ENCODE data around the gene GRAMD1A. TPM values are rescaled to one million over a fixed set of nuclear protein-coding genes. Genes with fewer than 3 reads are reported as not detected.

GRAMD1A gene
- total RNA-seq, 1 experiment from 2014 or later: 45.2 TPM

DNA sequence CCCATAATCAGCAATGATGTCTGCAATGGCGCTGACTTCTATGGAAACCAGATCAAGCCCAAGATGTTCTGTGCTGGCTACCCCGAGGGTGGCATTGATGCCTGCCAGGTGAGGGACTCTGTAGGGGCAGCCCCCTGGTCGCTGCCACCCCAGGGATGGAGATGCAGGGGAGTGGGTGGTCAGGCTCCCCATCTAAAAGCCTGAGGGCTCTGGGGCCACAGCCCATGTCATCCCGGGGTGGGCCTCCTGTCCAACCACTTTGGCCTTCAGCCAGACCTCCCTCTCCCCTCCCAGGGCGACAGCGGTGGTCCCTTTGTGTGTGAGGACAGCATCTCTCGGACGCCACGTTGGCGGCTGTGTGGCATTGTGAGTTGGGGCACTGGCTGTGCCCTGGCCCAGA, 65.5 kb downstream of the GRAMD1A start:
- H3K9me3 ChIP-seq (ENCODE audit: low read length): no peaks in the 10 kb centered on the region
- H3K27ac ChIP-seq (ENCODE audit: low read length): no peak overlapping the region
- no peaks in the 10 kb centered on the region for H3K27me3 ChIP-seq (ENCODE audit: low read length)
- no peaks in the 10 kb centered on the region for H3K79me2 ChIP-seq (ENCODE audit: low read length)
- no peak overlapping the region for H2AFZ ChIP-seq (ENCODE audit: low read length)
- H4K20me1 ChIP-seq (ENCODE audit: insufficient read depth, low read depth, low read length): no peaks in the 10 kb centered on the region
- no peak overlapping the region for H3K4me2 ChIP-seq (ENCODE audit: low read depth, low read length, poor library complexity, severe bottlenecking)
- H3K36me3 ChIP-seq (ENCODE audit: insufficient read depth, low read length): no peaks in the 10 kb centered on the region
- H3K4me1 ChIP-seq (ENCODE audit: low read length): peaks cover 32% of the 10 kb centered on the region
- H3K9me2 ChIP-seq (replicated peaks; ENCODE audit: insufficient read depth, low read length): no peaks in the 10 kb centered on the region
- DNase-seq: no peak
- no peak overlapping the region for H3K4me3 ChIP-seq (ENCODE audit: low read length)
- H3K9ac ChIP-seq (ENCODE audit: low read length): no peak overlapping the region

DNA sequence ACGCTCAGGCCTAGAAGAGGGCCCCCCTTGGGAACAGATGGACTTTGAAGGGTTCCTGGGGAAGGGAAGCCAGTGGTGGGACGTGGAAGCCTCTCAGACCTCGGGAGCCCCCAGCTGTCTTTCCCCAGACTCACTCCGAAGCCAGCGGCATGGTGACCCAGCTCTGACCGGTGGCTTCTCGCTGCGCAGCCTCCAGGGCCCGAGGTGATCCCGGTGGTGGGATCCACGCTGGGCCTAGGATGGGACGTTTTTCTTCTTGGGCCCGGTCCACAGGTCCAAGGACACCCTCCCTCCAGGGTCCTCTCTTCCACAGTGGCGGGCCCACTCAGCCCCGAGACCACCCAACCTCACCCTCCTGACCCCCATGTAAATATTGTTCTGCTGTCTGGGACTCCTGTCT, 66.0 kb downstream of the GRAMD1A start:
- Histone ChIP-seq H4K20me1 (ENCODE audit: insufficient read depth, low read depth, low read length) (no peaks in the 10 kb centered on the region), H3K9me2 (replicated peaks; ENCODE audit: insufficient read depth, low read length) (no peaks in the 10 kb centered on the region), H3K27ac (ENCODE audit: low read length) (no peak overlapping the region)

DNA sequence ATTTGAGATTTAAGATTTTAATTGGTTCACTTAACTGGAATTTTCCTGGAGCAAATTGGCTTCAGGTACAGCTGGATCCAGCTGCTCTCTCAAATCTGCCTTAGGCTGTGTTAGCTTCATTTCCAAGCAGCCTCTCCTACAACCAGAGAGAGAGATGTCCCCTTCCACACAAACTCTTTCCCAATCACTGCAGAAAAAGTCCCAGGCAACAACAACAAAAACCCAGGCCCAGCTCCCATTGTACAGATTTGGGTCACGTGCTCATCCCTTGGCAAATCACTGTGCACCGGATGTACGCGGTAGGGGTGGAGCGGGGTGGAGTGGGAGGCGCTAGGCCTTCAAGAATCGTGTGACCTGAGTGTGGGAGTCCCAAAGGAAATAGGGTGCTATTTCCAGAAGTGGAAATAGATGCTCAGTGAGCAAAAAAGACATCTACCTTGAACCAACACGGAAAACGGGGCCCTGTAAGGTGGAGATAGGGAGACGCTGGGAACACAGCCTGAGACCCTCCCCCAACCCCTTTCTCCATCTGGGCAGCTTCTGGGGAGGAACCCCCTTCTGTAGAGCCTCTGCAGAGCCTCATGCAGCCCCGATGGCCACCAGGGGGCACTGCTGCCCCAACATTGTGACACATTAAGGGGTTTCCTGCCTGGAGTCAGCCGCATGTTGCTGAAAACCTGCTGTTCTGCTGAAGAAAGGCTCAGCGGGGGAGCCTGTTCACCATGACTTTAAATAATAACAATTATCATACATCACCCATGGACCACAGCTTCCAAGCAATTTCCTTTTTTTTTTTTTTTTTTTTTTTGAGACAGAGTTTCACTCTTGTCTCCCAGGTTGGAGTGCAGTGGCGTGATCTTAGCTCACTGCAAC, 66.8 kb downstream of the GRAMD1A start:
- no peaks in the 10 kb centered on the region for H3K79me2 ChIP-seq (ENCODE audit: low read length)
- H4K20me1 ChIP-seq (ENCODE audit: insufficient read depth, low read depth, low read length): no peaks in the 10 kb centered on the region
- no peaks in the 10 kb centered on the region for H3K36me3 ChIP-seq (ENCODE audit: insufficient read depth, low read length)
- H3K4me3 ChIP-seq (ENCODE audit: low read length): peak overlapping the region; percentile 44; the same call in 1 of the 2 replicates
- no peaks in the 10 kb centered on the region for H3K27me3 ChIP-seq (ENCODE audit: low read length)
- H3K9me2 ChIP-seq (replicated peaks; ENCODE audit: insufficient read depth, low read length): no peaks in the 10 kb centered on the region
- peak overlapping the region; percentile 63 for H3K4me2 ChIP-seq (ENCODE audit: low read depth, low read length, poor library complexity, severe bottlenecking)
- peak; percentile 97 for DNase-seq
- H2AFZ ChIP-seq (ENCODE audit: low read length): peak overlapping the region; percentile 72
- peaks cover 32% of the 10 kb centered on the region for H3K4me1 ChIP-seq (ENCODE audit: low read length)
- H3K9ac ChIP-seq (ENCODE audit: low read length): peak overlapping the region; percentile 61
- peak overlapping the region; percentile 77 for H3K27ac ChIP-seq (ENCODE audit: low read length)
- H3K9me3 ChIP-seq (ENCODE audit: low read length): no peaks in the 10 kb centered on the region

More for the DNA sequence above, 66.0 kb downstream of the GRAMD1A start:
- Histone ChIP-seq H3K4me1 (ENCODE audit: low read length) (peaks cover 32% of the 10 kb centered on the region), H3K36me3 (ENCODE audit: insufficient read depth, low read length) (no peaks in the 10 kb centered on the region), H3K27me3 (ENCODE audit: low read length) (no peaks in the 10 kb centered on the region), H3K79me2 (ENCODE audit: low read length) (no peaks in the 10 kb centered on the region), H2AFZ (ENCODE audit: low read length) (no peak overlapping the region), H3K4me3 (ENCODE audit: low read length) (no peak overlapping the region), H3K4me2 (ENCODE audit: low read depth, low read length, poor library complexity, severe bottlenecking) (no peak overlapping the region), H3K9me3 (ENCODE audit: low read length) (no peaks in the 10 kb centered on the region), H3K9ac (ENCODE audit: low read length) (no peak overlapping the region)
- no peak for DNase-seq

DNA sequence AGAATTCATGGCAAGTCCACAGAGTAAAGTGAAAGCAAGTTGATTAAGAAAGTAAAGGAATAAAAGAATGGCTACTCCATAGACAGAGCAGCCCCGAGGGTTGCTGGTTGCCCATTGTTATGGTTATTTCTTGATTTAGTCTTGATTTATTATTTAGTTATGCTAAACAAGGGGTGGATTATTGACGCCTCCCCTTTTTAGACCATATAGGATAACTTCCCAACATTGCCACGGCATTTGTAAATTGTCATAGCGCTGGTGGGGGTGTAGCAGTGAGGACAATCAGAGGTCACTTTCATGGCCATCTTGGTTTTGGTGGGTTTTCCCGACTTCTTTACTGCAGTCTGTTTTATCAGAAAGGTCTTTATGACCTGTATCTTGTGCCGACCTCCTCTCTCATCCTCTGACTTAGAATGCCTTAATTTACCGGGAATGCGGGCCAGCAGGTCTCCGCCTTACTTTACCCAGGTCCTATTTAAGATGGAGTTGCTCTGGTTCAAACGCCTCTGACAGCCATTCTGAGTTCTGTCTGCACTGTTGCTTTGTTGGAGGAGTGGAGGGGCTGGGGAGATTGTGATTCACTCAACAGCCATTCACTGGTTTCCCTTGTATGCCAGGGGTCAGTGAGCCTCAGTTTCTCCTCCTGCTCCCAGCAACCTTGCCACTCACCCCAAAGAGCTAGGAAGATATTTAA, 69.0 kb downstream of the GRAMD1A start:
- Histone ChIP-seq H3K9me3 (ENCODE audit: low read length) (no peaks in the 10 kb centered on the region), H3K9me2 (replicated peaks; ENCODE audit: insufficient read depth, low read length) (no peaks in the 10 kb centered on the region), H3K36me3 (ENCODE audit: insufficient read depth, low read length) (no peaks in the 10 kb centered on the region), H3K79me2 (ENCODE audit: low read length) (no peaks in the 10 kb centered on the region), H3K9ac (ENCODE audit: low read length) (peak overlapping the region; percentile 46), H3K4me2 (ENCODE audit: low read depth, low read length, poor library complexity, severe bottlenecking) (peak overlapping the region; percentile 63), H3K27ac (ENCODE audit: low read length) (peak overlapping the region; percentile 77), H3K4me1 (ENCODE audit: low read length) (peaks cover 32% of the 10 kb centered on the region), H4K20me1 (ENCODE audit: insufficient read depth, low read depth, low read length) (no peaks in the 10 kb centered on the region), H3K27me3 (ENCODE audit: low read length) (no peaks in the 10 kb centered on the region), H3K4me3 (ENCODE audit: low read length) (no peak overlapping the region), H2AFZ (ENCODE audit: low read length) (peak overlapping the region; percentile 58)
- DNase-seq: no peak

DNA sequence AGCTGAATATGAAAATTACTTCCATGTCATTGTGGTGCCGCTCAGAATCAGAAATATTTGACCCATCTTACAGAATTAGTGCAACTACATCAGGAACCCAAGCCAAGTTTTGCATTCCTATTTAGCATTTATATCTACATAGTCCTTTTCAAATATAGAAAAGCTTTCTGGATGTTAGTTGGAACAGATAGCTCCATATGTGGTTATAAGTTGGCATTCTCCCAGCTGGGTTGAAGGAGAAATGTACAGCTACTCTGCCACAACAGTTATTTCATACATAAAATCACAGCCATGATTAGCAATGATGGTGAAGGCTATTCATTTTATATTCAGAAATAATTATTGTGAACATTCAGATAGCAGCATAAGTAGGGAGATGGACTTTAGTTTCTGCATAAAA, 69.6 kb downstream of the GRAMD1A start:
- H2AFZ ChIP-seq (ENCODE audit: low read length): peak overlapping the region; percentile 58
- H3K27ac ChIP-seq (ENCODE audit: low read length): peak overlapping the region; percentile 77
- H3K4me2 ChIP-seq (ENCODE audit: low read depth, low read length, poor library complexity, severe bottlenecking): peak overlapping the region; percentile 63
- H3K9ac ChIP-seq (ENCODE audit: low read length): peak overlapping the region; percentile 44
- no peaks in the 10 kb centered on the region for H3K79me2 ChIP-seq (ENCODE audit: low read length)
- H3K9me2 ChIP-seq (replicated peaks; ENCODE audit: insufficient read depth, low read length): no peaks in the 10 kb centered on the region
- no peak overlapping the region for H3K4me3 ChIP-seq (ENCODE audit: low read length)
- H4K20me1 ChIP-seq (ENCODE audit: insufficient read depth, low read depth, low read length): no peaks in the 10 kb centered on the region
- H3K4me1 ChIP-seq (ENCODE audit: low read length): peaks cover 35% of the 10 kb centered on the region
- H3K27me3 ChIP-seq (ENCODE audit: low read length): no peaks in the 10 kb centered on the region
- no peak for DNase-seq
- no peaks in the 10 kb centered on the region for H3K9me3 ChIP-seq (ENCODE audit: low read length)
- no peaks in the 10 kb centered on the region for H3K36me3 ChIP-seq (ENCODE audit: insufficient read depth, low read length)

DNA sequence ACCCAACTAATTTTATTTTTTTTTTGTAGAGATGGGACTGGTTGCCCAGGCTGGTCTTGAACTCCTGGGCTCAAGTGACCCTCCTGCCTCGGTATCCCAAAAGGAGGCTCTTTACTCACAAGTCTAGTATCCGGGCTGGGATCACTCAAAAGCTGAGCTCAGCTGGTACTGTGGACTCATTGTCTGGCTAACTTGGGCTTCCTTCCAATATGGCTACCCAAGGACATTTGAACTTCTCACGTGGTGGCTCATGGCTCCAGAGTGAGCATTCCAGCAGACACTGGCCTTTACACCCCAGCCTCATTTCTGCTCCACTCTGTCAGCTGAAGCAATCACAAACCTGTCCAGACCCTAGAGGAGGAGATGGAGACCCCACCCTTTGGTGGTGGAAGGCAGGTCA, 70.3 kb downstream of the GRAMD1A start:
- H3K36me3 ChIP-seq (ENCODE audit: insufficient read depth, low read length): no peaks in the 10 kb centered on the region
- H2AFZ ChIP-seq (ENCODE audit: low read length): no peak overlapping the region
- H4K20me1 ChIP-seq (ENCODE audit: insufficient read depth, low read depth, low read length): no peaks in the 10 kb centered on the region
- no peak overlapping the region for H3K4me2 ChIP-seq (ENCODE audit: low read depth, low read length, poor library complexity, severe bottlenecking)
- no peak overlapping the region for H3K4me3 ChIP-seq (ENCODE audit: low read length)
- DNase-seq: peak; percentile 36
- peaks cover 42% of the 10 kb centered on the region for H3K4me1 ChIP-seq (ENCODE audit: low read length)
- no peaks in the 10 kb centered on the region for H3K9me2 ChIP-seq (replicated peaks; ENCODE audit: insufficient read depth, low read length)
- H3K79me2 ChIP-seq (ENCODE audit: low read length): no peaks in the 10 kb centered on the region
- no peaks in the 10 kb centered on the region for H3K27me3 ChIP-seq (ENCODE audit: low read length)
- no peak overlapping the region for H3K9ac ChIP-seq (ENCODE audit: low read length)
- H3K9me3 ChIP-seq (ENCODE audit: low read length): no peaks in the 10 kb centered on the region
- H3K27ac ChIP-seq (ENCODE audit: low read length): no peak overlapping the region

DNA sequence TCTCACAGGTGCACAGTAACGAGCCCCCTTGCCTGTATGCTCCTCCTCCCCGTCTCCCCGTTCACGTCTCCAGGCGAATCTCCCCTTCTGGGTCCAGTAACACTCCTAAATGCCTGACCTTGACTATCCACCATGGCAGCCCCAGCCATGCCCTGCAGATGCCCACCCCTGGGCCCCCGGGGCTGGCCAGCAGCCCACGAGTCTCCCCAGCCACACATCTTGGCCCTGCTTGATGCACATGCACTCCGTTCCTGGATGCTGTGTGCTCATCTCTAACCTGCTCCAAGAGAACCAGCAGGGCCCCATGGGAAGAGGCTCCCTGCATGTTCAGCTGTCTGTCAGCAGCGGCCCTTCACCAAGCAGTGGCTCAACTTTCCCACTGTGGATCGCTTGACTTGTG, 73.4 kb downstream of the GRAMD1A start:
- Histone ChIP-seq H3K36me3 (ENCODE audit: insufficient read depth, low read length) (no peaks in the 10 kb centered on the region), H4K20me1 (ENCODE audit: insufficient read depth, low read depth, low read length) (no peaks in the 10 kb centered on the region), H3K9me2 (replicated peaks; ENCODE audit: insufficient read depth, low read length) (no peaks in the 10 kb centered on the region), H3K4me1 (ENCODE audit: low read length) (peaks cover 25% of the 10 kb centered on the region), H2AFZ (ENCODE audit: low read length) (no peak overlapping the region), H3K27ac (ENCODE audit: low read length) (no peak overlapping the region), H3K9ac (ENCODE audit: low read length) (no peak overlapping the region), H3K4me3 (ENCODE audit: low read length) (no peak overlapping the region), H3K79me2 (ENCODE audit: low read length) (no peaks in the 10 kb centered on the region), H3K4me2 (ENCODE audit: low read depth, low read length, poor library complexity, severe bottlenecking) (no peak overlapping the region), H3K27me3 (ENCODE audit: low read length) (no peaks in the 10 kb centered on the region), H3K9me3 (ENCODE audit: low read length) (no peaks in the 10 kb centered on the region)
- peak; percentile 35 for DNase-seq

DNA sequence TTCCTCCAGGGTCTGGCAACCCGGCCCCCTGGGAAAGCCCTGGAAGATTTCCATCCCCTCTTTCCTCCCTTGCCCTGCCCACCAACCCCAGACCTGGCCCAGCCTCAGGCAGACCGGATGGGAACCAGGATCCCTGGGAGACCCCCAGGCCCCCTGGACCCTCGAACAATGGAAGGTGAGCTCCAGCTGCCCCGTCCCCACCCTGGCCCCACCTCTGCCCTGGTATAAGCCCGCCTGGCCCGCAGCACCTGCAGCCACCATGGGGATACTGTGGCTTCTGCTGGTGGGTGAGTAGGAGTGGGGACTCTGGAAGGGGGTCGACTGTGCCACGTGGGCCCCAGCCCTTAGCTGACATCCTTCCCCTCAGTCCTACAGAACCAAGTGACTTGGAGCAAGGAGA, 73.8 kb downstream of the GRAMD1A start:
- no peaks in the 10 kb centered on the region for H4K20me1 ChIP-seq (ENCODE audit: insufficient read depth, low read depth, low read length)
- H2AFZ ChIP-seq (ENCODE audit: low read length): no peak overlapping the region
- H3K27me3 ChIP-seq (ENCODE audit: low read length): no peaks in the 10 kb centered on the region
- H3K4me2 ChIP-seq (ENCODE audit: low read depth, low read length, poor library complexity, severe bottlenecking): no peak overlapping the region
- no peaks in the 10 kb centered on the region for H3K79me2 ChIP-seq (ENCODE audit: low read length)
- H3K27ac ChIP-seq (ENCODE audit: low read length): no peak overlapping the region
- H3K9me3 ChIP-seq (ENCODE audit: low read length): no peaks in the 10 kb centered on the region
- H3K36me3 ChIP-seq (ENCODE audit: insufficient read depth, low read length): no peaks in the 10 kb centered on the region
- H3K9me2 ChIP-seq (replicated peaks; ENCODE audit: insufficient read depth, low read length): no peaks in the 10 kb centered on the region
- no peak overlapping the region for H3K4me3 ChIP-seq (ENCODE audit: low read length)
- H3K9ac ChIP-seq (ENCODE audit: low read length): no peak overlapping the region
- peak; percentile 34 for DNase-seq
- peaks cover 20% of the 10 kb centered on the region for H3K4me1 ChIP-seq (ENCODE audit: low read length)
